SH-SY5Y (cell line): ENCODE results near the gene MLLT3.

Source experiments
- GATA2 ChIP-seq: IDR thresholded peaks from 2 replicates; pipeline ENCODE4 v1.6.1; 2011; ENCODE audit warnings: mild to moderate bottlenecking, low read depth, low read length
- GATA3 ChIP-seq: IDR thresholded peaks from 2 replicates; pipeline ENCODE4 v1.6.1; 2011; ENCODE audit warnings: low read depth, mild to moderate bottlenecking, low read length, moderate library complexity

GRCh38 chr9:20442461-20443319 lies 179.6 kb downstream of the MLLT3 start:
- TF ChIP-seq GATA2 (no peak), GATA3 (no peak)
